Measurements from ENCODE around the gene GPR62. TPM values are rescaled to one million over a fixed set of nuclear protein-coding genes. Genes with fewer than 3 reads are reported as not detected.

Gene GPR62
- total and polyA plus RNA-seq, 2 donors from 2014 or later: 0.09 to 0.41 TPM

DNA sequence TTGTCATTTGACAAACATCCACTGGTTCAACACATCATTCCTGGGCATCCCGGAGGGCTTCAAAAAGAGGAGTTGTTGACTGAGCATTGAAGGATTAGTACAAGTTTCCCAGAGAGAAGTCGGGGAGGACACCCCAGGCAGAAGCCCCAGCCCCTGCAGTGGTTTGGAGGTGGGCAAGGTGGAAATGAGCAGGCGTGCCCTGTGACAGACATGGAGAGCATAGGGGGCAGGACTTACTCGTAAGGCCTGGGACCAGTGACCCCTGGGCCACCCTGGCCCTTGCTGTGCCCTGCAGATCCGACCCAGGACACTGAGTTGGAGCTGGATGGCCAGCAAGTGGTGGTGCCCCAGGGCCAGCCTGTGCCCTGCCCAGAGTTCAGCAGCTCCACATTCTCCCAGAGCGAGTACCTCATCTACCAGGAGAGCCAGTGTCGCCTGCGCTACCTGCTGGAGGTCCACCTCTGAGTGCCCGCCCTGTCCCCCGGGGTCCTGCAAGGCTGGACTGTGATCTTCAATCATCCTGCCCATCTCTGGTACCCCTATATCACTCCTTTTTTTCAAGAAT lies 7.1 kb upstream of the GPR62 start:
- no peaks in the 10 kb centered on the region for H3K9me3 ChIP-seq (ENCODE audit: control insufficient read depth in 2 of 3, insufficient read depth in 1 of 3, low read length in 3 of 3)
- TF ChIP-seq, protein P1, sequence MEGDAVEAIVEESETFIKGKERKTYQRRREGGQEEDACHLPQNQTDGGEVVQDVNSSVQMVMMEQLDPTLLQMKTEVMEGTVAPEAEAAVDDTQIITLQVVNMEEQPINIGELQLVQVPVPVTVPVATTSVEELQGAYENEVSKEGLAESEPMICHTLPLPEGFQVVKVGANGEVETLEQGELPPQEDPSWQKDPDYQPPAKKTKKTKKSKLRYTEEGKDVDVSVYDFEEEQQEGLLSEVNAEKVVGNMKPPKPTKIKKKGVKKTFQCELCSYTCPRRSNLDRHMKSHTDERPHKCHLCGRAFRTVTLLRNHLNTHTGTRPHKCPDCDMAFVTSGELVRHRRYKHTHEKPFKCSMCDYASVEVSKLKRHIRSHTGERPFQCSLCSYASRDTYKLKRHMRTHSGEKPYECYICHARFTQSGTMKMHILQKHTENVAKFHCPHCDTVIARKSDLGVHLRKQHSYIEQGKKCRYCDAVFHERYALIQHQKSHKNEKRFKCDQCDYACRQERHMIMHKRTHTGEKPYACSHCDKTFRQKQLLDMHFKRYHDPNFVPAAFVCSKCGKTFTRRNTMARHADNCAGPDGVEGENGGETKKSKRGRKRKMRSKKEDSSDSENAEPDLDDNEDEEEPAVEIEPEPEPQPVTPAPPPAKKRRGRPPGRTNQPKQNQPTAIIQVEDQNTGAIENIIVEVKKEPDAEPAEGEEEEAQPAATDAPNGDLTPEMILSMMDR (IDR thresholded peaks at IDR 0.05; ENCODE audit: borderline replicate concordance, extremely low read depth, insufficient read depth): no peak
- H3K4me1 ChIP-seq (ENCODE audit: control insufficient read depth in 2 of 3, insufficient read depth in 2 of 3, low read depth in 1 of 3, low read length in 3 of 3): peaks cover 0 to 3% (median 3%) of the 10 kb centered on the region in 3 donors
- no peaks in the 10 kb centered on the region for H3K27me3 ChIP-seq (ENCODE audit: control insufficient read depth, insufficient read depth, low read length)
- H3K27ac ChIP-seq (ENCODE audit: low read depth in 2 of 2, low read length in 2 of 2): no peak overlapping the region
- H3K4me3 ChIP-seq (ENCODE audit: low read length in 3 of 3): no peak overlapping the region
- FAIRE-seq (no peak), DNase-seq (peak in 2 of 5 donors; percentile 36 to 39)
- peaks cover 0 to 9% (median 4%) of the 10 kb centered on the region in 3 donors for H3K36me3 ChIP-seq (ENCODE audit: control insufficient read depth in 2 of 3, insufficient read depth in 3 of 3, low read length in 3 of 3)
- intact Hi-C loops (cut with DNase I): no loop called here
- no peak overlapping the region for H3K9ac ChIP-seq (ENCODE audit: low read length in 3 of 3)

DNA sequence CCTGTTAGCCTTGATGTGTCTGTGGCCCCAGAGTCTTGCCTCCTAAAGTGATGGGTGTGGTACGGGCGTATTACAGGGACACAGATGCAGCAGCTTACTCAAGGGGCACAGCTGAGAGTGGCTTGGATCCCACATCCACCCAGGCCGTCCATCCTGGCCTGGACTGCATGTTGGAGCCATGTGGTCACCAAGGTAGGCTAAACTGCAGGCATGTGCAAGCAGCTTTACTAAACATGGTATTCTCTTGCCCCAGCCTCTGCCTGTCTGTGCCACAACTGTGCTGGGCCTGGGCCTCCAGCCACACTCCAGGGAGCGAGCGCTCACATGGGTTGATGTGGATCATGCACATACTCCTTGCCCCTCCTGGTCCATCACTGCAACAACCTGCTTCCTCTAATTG lies 6.1 kb upstream of the GPR62 start:
- Histone ChIP-seq H3K36me3 (ENCODE audit: control insufficient read depth in 2 of 3, insufficient read depth in 3 of 3, low read length in 3 of 3) (peaks cover 0 to 9% (median 4%) of the 10 kb centered on the region in 3 donors), H3K27ac (ENCODE audit: low read depth in 2 of 2, low read length in 2 of 2) (no peak overlapping the region), H3K4me1 (ENCODE audit: control insufficient read depth in 2 of 3, insufficient read depth in 2 of 3, low read depth in 1 of 3, low read length in 3 of 3) (no peaks in the 10 kb centered on the region), H3K9me3 (ENCODE audit: control insufficient read depth in 2 of 3, insufficient read depth in 1 of 3, low read length in 3 of 3) (no peaks in the 10 kb centered on the region), H3K4me3 (ENCODE audit: low read length in 3 of 3) (no peak overlapping the region), H3K9ac (ENCODE audit: low read length in 3 of 3) (no peak overlapping the region), H3K27me3 (ENCODE audit: control insufficient read depth, insufficient read depth, low read length) (no peaks in the 10 kb centered on the region)
- intact Hi-C loops (cut with DNase I): no loop called here
- DNase-seq (peak in 1 of 5 donors; percentile 40), FAIRE-seq (no peak)
- TF ChIP-seq, protein P1 (IDR thresholded peaks at IDR 0.05; ENCODE audit: borderline replicate concordance, extremely low read depth, insufficient read depth): no peak

DNA sequence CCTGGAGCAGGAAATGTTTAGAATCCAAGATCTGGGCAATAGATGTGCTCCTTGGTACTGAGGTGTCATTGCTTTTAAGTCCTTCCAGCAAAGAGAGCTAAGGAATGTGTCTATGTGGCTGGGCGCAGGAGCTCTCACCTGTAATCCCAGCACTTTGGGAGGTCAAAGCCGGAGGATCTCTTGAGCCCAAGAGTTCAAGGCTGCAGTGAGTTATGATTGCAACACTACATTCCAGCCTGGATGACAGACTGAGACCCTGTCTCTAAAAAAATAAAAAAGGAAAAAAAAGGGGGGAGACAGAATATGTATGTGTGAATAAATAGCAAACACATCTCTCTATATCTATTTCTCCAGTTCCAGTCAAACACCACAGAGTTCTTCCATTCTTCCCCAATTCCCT lies 4.3 kb upstream of the GPR62 start:
- TF ChIP-seq, protein P1 (IDR thresholded peaks at IDR 0.05; ENCODE audit: borderline replicate concordance, extremely low read depth, insufficient read depth): no peak
- H3K27ac ChIP-seq (ENCODE audit: low read depth in 2 of 2, low read length in 2 of 2): no peak overlapping the region
- H3K4me1 ChIP-seq (ENCODE audit: control insufficient read depth in 2 of 3, insufficient read depth in 2 of 3, low read depth in 1 of 3, low read length in 3 of 3): peaks cover 0 to 8% (median 0%) of the 10 kb centered on the region in 3 donors
- H3K27me3 ChIP-seq (ENCODE audit: control insufficient read depth, insufficient read depth, low read length): no peaks in the 10 kb centered on the region
- DNase-seq (no peak), FAIRE-seq (no peak)
- H3K4me3 ChIP-seq (ENCODE audit: low read length in 3 of 3): no peak overlapping the region
- no peaks in the 10 kb centered on the region for H3K9me3 ChIP-seq (ENCODE audit: control insufficient read depth in 2 of 3, insufficient read depth in 1 of 3, low read length in 3 of 3)
- H3K9ac ChIP-seq (ENCODE audit: low read length in 3 of 3): no peak overlapping the region
- H3K36me3 ChIP-seq (ENCODE audit: control insufficient read depth in 2 of 3, insufficient read depth in 3 of 3, low read length in 3 of 3): peaks cover 0 to 4% (median 2%) of the 10 kb centered on the region in 3 donors
- intact Hi-C loops (cut with DNase I): no loop called here

DNA sequence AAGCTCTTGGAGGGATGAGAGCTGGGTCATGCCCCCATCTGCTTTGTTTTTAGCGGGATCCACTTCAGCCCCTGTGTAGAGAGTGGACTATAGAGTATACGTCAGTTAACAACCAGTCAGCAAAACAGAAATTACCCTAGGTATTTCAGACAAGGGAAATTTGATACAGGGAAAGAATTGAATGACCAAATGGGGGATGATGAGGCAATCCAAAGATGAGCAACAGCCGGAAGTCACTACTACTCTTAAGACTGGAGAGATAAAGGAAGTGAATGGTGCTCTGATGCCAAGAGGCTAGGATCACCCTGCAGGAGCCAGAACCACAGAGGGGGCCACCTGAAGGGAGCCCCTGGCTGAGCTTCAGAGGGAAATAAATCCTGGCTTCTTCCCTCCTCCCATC lies 1.7 kb upstream of the GPR62 start:
- DNase-seq: peak in 1 of 5 donors; percentile 31

More for the DNA sequence above, 1.7 kb upstream of the GPR62 start:
- TF ChIP-seq, protein P1 (IDR thresholded peaks at IDR 0.05; ENCODE audit: borderline replicate concordance, extremely low read depth, insufficient read depth): no peak
- Histone ChIP-seq H3K27me3 (ENCODE audit: control insufficient read depth, insufficient read depth, low read length) (no peaks in the 10 kb centered on the region), H3K27ac (ENCODE audit: low read depth in 2 of 2, low read length in 2 of 2) (no peak overlapping the region), H3K4me3 (ENCODE audit: low read length in 3 of 3) (no peak overlapping the region), H3K4me1 (ENCODE audit: control insufficient read depth in 2 of 3, insufficient read depth in 2 of 3, low read depth in 1 of 3, low read length in 3 of 3) (peaks cover 0 to 12% (median 0%) of the 10 kb centered on the region in 3 donors), H3K9ac (ENCODE audit: low read length in 3 of 3) (no peak overlapping the region), H3K36me3 (ENCODE audit: control insufficient read depth in 2 of 3, insufficient read depth in 3 of 3, low read length in 3 of 3) (peaks cover 0 to 4% (median 0%) of the 10 kb centered on the region in 3 donors), H3K9me3 (ENCODE audit: control insufficient read depth in 2 of 3, insufficient read depth in 1 of 3, low read length in 3 of 3) (no peaks in the 10 kb centered on the region)
- intact Hi-C loops (cut with DNase I): no loop called here
- no peak for FAIRE-seq
